ENCODE data around the gene ZNF544. TPM values are rescaled to one million over a fixed set of nuclear protein-coding genes. Genes with fewer than 3 reads are reported as not detected.
A peak's percentile ranks its signal among the peaks of the same experiment; 100 is the strongest.
"Not testable (repeated sequence)": the region's sequence is repeated elsewhere in the genome, so short reads cannot be mapped to it uniquely, and the experiment has no call there.

The ZNF544 gene
- total RNA-seq, 1 experiment from 2014 or later, result 15.5 TPM

GRCh38 chr19:58278541-58279041, 49.9 kb downstream of the ZNF544 start, which contains the start of gene ZNF8:
Gene ZNF8 (plus strand): TSS chr19:58278955. CDS start chr19:58279082, 127 bp downstream.
- peak; percentile 96 for DNase-seq
- Histone ChIP-seq H3K9me3 (peaks cover 39% of the 10 kb centered on the region), H3K36me3 (peaks cover 29% of the 10 kb centered on the region), H3K4me3 (peak within 1 kb of the TSS; percentile 78), H3K27me3 (no peaks in the 10 kb centered on the region)

- peaks cover 29% of the 10 kb centered on the region for H3K36me3 ChIP-seq
- DNase-seq, result peak; percentile 61
- H3K9me3 ChIP-seq, result peaks cover 32% of the 10 kb centered on the region
- H3K4me3 ChIP-seq, result peak overlapping the region; percentile 78
- H3K27me3 ChIP-seq, result no peaks in the 10 kb centered on the region
Measured at GRCh38 chr19:58279042-58279924, 50.6 kb downstream of the ZNF544 start.

- H3K9me3 ChIP-seq, result peaks cover 29% of the 10 kb centered on the region
- H3K36me3 ChIP-seq, result peaks cover 29% of the 10 kb centered on the region
- H3K4me3 ChIP-seq, result no peak overlapping the region
- no peaks in the 10 kb centered on the region for H3K27me3 ChIP-seq
- DNase-seq, result no peak
Measured at GRCh38 chr19:58279925-58280316, 51.2 kb downstream of the ZNF544 start.

GRCh38 chr19:58284199-58284598, 55.5 kb downstream of the ZNF544 start:
- no peaks in the 10 kb centered on the region for H3K27me3 ChIP-seq
- H3K4me3 ChIP-seq, result no peak overlapping the region
- H3K9me3 ChIP-seq, result peaks cover 17% of the 10 kb centered on the region
- DNase-seq, result no peak
- peaks cover 53% of the 10 kb centered on the region for H3K36me3 ChIP-seq

GRCh38 chr19:58291943-58292342, 63.2 kb downstream of the ZNF544 start:
- no peak for DNase-seq
- peaks cover 89% of the 10 kb centered on the region for H3K36me3 ChIP-seq
- no peaks in the 10 kb centered on the region for H3K27me3 ChIP-seq
- H3K9me3 ChIP-seq, result peaks cover 38% of the 10 kb centered on the region
- H3K4me3 ChIP-seq, result no peak overlapping the region

- H3K9me3 ChIP-seq, result peaks cover 45% of the 10 kb centered on the region
- H3K36me3 ChIP-seq, result peaks cover 87% of the 10 kb centered on the region
- no peak overlapping the region for H3K4me3 ChIP-seq
Measured at GRCh38 chr19:58294743-58295374, 66.1 kb downstream of the ZNF544 start.

GRCh38 chr19:58296104-58296503, 67.4 kb downstream of the ZNF544 start:
- H3K4me3 ChIP-seq, result no peak overlapping the region
- DNase-seq, result no peak
- H3K9me3 ChIP-seq, result peaks cover 46% of the 10 kb centered on the region
- peaks cover 87% of the 10 kb centered on the region for H3K36me3 ChIP-seq
- H3K27me3 ChIP-seq, result no peaks in the 10 kb centered on the region

More at GRCh38 chr19:58294743-58295374, 66.1 kb downstream of the ZNF544 start:
- H3K27me3 ChIP-seq, result no peaks in the 10 kb centered on the region
- DNase-seq, result no peak

GRCh38 chr19:58300620-58301019, 71.9 kb downstream of the ZNF544 start:
- no peak for DNase-seq
- no peaks in the 10 kb centered on the region for H3K27me3 ChIP-seq
- H3K4me3 ChIP-seq, result no peak overlapping the region
- peaks cover 31% of the 10 kb centered on the region for H3K9me3 ChIP-seq
- H3K36me3 ChIP-seq, result peaks cover 62% of the 10 kb centered on the region

- H3K36me3 ChIP-seq, result peaks cover 68% of the 10 kb centered on the region
- H3K27me3 ChIP-seq, result no peaks in the 10 kb centered on the region
- peaks cover 38% of the 10 kb centered on the region for H3K9me3 ChIP-seq
- no peak overlapping the region; the same call in none of the 2 replicates for H3K4me3 ChIP-seq
- no peak for DNase-seq
Measured at GRCh38 chr19:58304255-58304654, 75.5 kb downstream of the ZNF544 start.

GRCh38 chr19:58304748-58305064, 76.0 kb downstream of the ZNF544 start:
- peaks cover 42% of the 10 kb centered on the region for H3K9me3 ChIP-seq
- no peak for DNase-seq
- H3K4me3 ChIP-seq, result peak overlapping the region; percentile 68
- peaks cover 69% of the 10 kb centered on the region for H3K36me3 ChIP-seq
- no peaks in the 10 kb centered on the region for H3K27me3 ChIP-seq

- peak within 1 kb of the TSS; percentile 68 for H3K4me3 ChIP-seq
- DNase-seq, result peak; percentile 97
- peaks cover 43% of the 10 kb centered on the region for H3K9me3 ChIP-seq
- no peaks in the 10 kb centered on the region for H3K27me3 ChIP-seq
- H3K36me3 ChIP-seq, result peaks cover 69% of the 10 kb centered on the region
Measured at GRCh38 chr19:58305065-58305931, 76.6 kb downstream of the ZNF544 start, which contains the start of gene ERVK3-1. Gene ERVK3-1 (plus strand): TSS chr19:58305377. CDS start chr19:58312169, 6,792 bp downstream.

- H3K36me3 ChIP-seq, result peaks cover 71% of the 10 kb centered on the region
Measured at GRCh38 chr19:58305932-58306323, 77.2 kb downstream of the ZNF544 start.

GRCh38 chr19:58307736-58308135, 79.0 kb downstream of the ZNF544 start:
- Histone ChIP-seq H3K27me3 (no peaks in the 10 kb centered on the region), H3K4me3 (no peak overlapping the region), H3K9me3 (peaks cover 48% of the 10 kb centered on the region), H3K36me3 (peaks cover 74% of the 10 kb centered on the region)
- DNase-seq, result no peak

More at GRCh38 chr19:58305932-58306323, 77.2 kb downstream of the ZNF544 start:
- no peaks in the 10 kb centered on the region for H3K27me3 ChIP-seq
- DNase-seq, result no peak
- H3K9me3 ChIP-seq, result peaks cover 43% of the 10 kb centered on the region
- peak overlapping the region; percentile 68 for H3K4me3 ChIP-seq

- DNase-seq, H3K27me3 ChIP-seq, H3K4me3 ChIP-seq: not testable (repeated sequence)
- Histone ChIP-seq H3K9me3 (peaks cover 40% of the 10 kb centered on the region), H3K36me3 (peaks cover 93% of the 10 kb centered on the region)
Measured at GRCh38 chr19:58310685-58311084, 82.0 kb downstream of the ZNF544 start.

- Histone ChIP-seq H3K4me3 (no peak overlapping the region), H3K27me3 (no peaks in the 10 kb centered on the region), H3K9me3 (peaks cover 34% of the 10 kb centered on the region), H3K36me3 (peaks cover 86% of the 10 kb centered on the region)
- DNase-seq, result no peak
Measured at GRCh38 chr19:58311345-58311865, 82.7 kb downstream of the ZNF544 start.

Data from MG63 (cell line).